GM12873 (cell line): Measurements from ENCODE around the gene AKAP13.

ENCODE experiments used
- CTCF ChIP-seq: IDR thresholded peaks from 2 replicates; pipeline ENCODE4 v1.5.1; 2012; ENCODE audit warnings: low read depth, mild to moderate bottlenecking, moderate library complexity, low read length, control low read depth; ENCODE audit not compliant: insufficient read depth; ENCODE audit errors: missing control alignments

The AKAP13 gene

GRCh38 chr15:85403745-85404144 is 23.3 kb downstream of the AKAP13 start:
- TF ChIP-seq CTCF = no peak

GRCh38 chr15:85404176-85404917 is 23.9 kb downstream of the AKAP13 start:
- TF ChIP-seq CTCF = no peak

GRCh38 chr15:85404918-85405866 is 24.8 kb downstream of the AKAP13 start:
- TF ChIP-seq CTCF = no peak

- no peak for TF ChIP-seq CTCF
Observed at GRCh38 chr15:85406916-85407315, 26.5 kb downstream of the AKAP13 start.

- TF ChIP-seq CTCF = no peak
Observed at GRCh38 chr15:85407421-85408269, 27.2 kb downstream of the AKAP13 start.

- no peak for TF ChIP-seq CTCF
Observed at GRCh38 chr15:85408270-85408746, 27.9 kb downstream of the AKAP13 start.
